Uterus (tissue), 4 donors: ENCODE measurements around the gene BPHL. TPM values are rescaled to one million over a fixed set of nuclear protein-coding genes. Genes with fewer than 3 reads are reported as not detected.
"Not testable (repeated sequence)": the region's sequence is repeated elsewhere in the genome, so short reads cannot be mapped to it uniquely, and the experiment has no call there.

ENCODE experiments used
- DNase-seq, 2 donors: peaks; one replicate each; pipeline ENCODE4 v3.0.0-alpha.2; 2019 to 2020
- H3K27ac ChIP-seq, 2 donors: fragments of 200-600 bp; sonication (generic); 1 replicate in 1 of 2; 2 replicates in 1 of 2; pipeline ENCODE4 v1.5.1; 2016 to 2018
- H3K27me3 ChIP-seq, 2 donors: fragments of 200-600 bp; sonication (generic); one replicate each; pipeline ENCODE4 v1.5.1; 2018 to 2019; ENCODE audit warnings: control low read depth in 1 of 2
- H3K36me3 ChIP-seq, 2 donors: fragments of 200-600 bp; sonication (generic); one replicate each; pipeline ENCODE4 v1.5.1; 2019; ENCODE audit warnings: control low read depth in 1 of 2
- H3K4me1 ChIP-seq, 2 donors: fragments of 200-600 bp; sonication (generic); one replicate each; pipeline ENCODE4 v1.5.1; 2018 to 2019; ENCODE audit warnings: control low read depth in 1 of 2
- H3K4me3 ChIP-seq, 2 donors: fragments of 200-600 bp; sonication (generic); 1 replicate in 1 of 2; 2 replicates in 1 of 2; pipeline ENCODE4 v1.5.1; 2018 to 2019; ENCODE audit warnings: mild to moderate bottlenecking in 1 of 2
- H3K9me3 ChIP-seq, 2 donors: fragments of 200-600 bp; sonication (generic); one replicate each; pipeline ENCODE4 v1.5.1; 2019; ENCODE audit warnings: control low read depth in 1 of 2
- CTCF ChIP-seq, 4 experiments: fragments of 200-600 bp in 2 of 4; fragments of 450-650 bp in 2 of 4; sonication (generic) in 2 of 4; IDR thresholded peaks; one replicate each; pipeline ENCODE4 v1.5.1; 2016 to 2019; ENCODE audit warnings: antibody characterized with exemption in 4 of 4, mild to moderate bottlenecking in 2 of 4, moderate library complexity in 1 of 4
- POLR2A ChIP-seq, 2 donors: fragments of 450-650 bp; IDR thresholded peaks; one replicate each; pipeline ENCODE4 v1.6.1; 2016; ENCODE audit warnings: antibody characterized with exemption in 2 of 2, mild to moderate bottlenecking in 1 of 2, moderate library complexity in 1 of 2
- intact Hi-C: fragments of 100-400 bp; cut with DNase I; formaldehyde crosslinking; loops from one replicate; pipeline ENCODE4 v1.15.1; 2023; ENCODE audit warnings: low total_unique reads
- total RNA-seq, 4 donors: library from RNA; depleted of rRNA in 3 of 4; stranded (reverse); fragments of >200 nt in 3 of 4; gene quantifications; one replicate each; pipeline versions ENCODE4 v1.1.0 to v1.2.4, GENCODE V29; 2014 to 2023
- donor health status: DM: yes; HTN: yes; CAD: no.

Gene BPHL
- total RNA-seq, 4 donors from 2014 or later: 4.1 to 30.9 (median 22.0) TPM

- intact Hi-C loops: no loop called here
- TF ChIP-seq POLR2A (IDR thresholded peaks at IDR 0.05): no peak
- TF ChIP-seq CTCF (IDR thresholded peaks at IDR 0.05): no peak
- Histone ChIP-seq H3K4me3 (no peak overlapping the region), H3K27me3 (no peaks in the 10 kb centered on the region), H3K9me3 (no peaks in the 10 kb centered on the region), H3K36me3 (no peaks in the 10 kb centered on the region), H3K27ac (no peak overlapping the region), H3K4me1 (no peaks in the 10 kb centered on the region)
- no peak for DNase-seq
Observed at GRCh38 chr6:3076320-3076719, 42.2 kb upstream of the BPHL start.

GRCh38 chr6:3077430-3077829 is 41.1 kb upstream of the BPHL start:
- Histone ChIP-seq H3K36me3 (no peaks in the 10 kb centered on the region), H3K4me1 (no peaks in the 10 kb centered on the region), H3K4me3 (no peak overlapping the region), H3K27ac (no peak overlapping the region), H3K27me3 (no peaks in the 10 kb centered on the region), H3K9me3 (no peaks in the 10 kb centered on the region)
- TF ChIP-seq CTCF (IDR thresholded peaks at IDR 0.05): no peak
- no peak for DNase-seq
- intact Hi-C loops: no loop called here

GRCh38 chr6:3078952-3079351 is 39.6 kb upstream of the BPHL start:
- H3K9me3 ChIP-seq, H3K27me3 ChIP-seq, DNase-seq, intact Hi-C loops, H3K4me1 ChIP-seq, H3K4me3 ChIP-seq, H3K27ac ChIP-seq, H3K36me3 ChIP-seq: not testable (repeated sequence)

GRCh38 chr6:3079682-3080081 is 38.8 kb upstream of the BPHL start:
- Histone ChIP-seq H3K36me3 (no peaks in the 10 kb centered on the region), H3K4me1 (no peaks in the 10 kb centered on the region), H3K27me3 (no peaks in the 10 kb centered on the region), H3K9me3 (no peaks in the 10 kb centered on the region), H3K27ac (no peak overlapping the region), H3K4me3 (no peak overlapping the region)
- intact Hi-C loops: no loop called here
- no peak for DNase-seq
- TF ChIP-seq CTCF (IDR thresholded peaks at IDR 0.05): no peak
- no peak for TF ChIP-seq POLR2A (IDR thresholded peaks at IDR 0.05)

GRCh38 chr6:3081960-3082359 is 36.6 kb upstream of the BPHL start:
- intact Hi-C loops: no loop called here
- H3K4me3 ChIP-seq: no peak overlapping the region
- H3K4me1 ChIP-seq: no peaks in the 10 kb centered on the region
- no peak for TF ChIP-seq POLR2A (IDR thresholded peaks at IDR 0.05)
- no peak for TF ChIP-seq CTCF (IDR thresholded peaks at IDR 0.05)
- no peaks in the 10 kb centered on the region for H3K9me3 ChIP-seq
- H3K27ac ChIP-seq: no peak overlapping the region
- H3K36me3 ChIP-seq: no peaks in the 10 kb centered on the region
- no peaks in the 10 kb centered on the region for H3K27me3 ChIP-seq
- DNase-seq: no peak

GRCh38 chr6:3085074-3085473 is 33.4 kb upstream of the BPHL start:
- TF ChIP-seq CTCF (IDR thresholded peaks at IDR 0.05) (no peak), POLR2A (IDR thresholded peaks at IDR 0.05) (no peak)
- intact Hi-C loops: no loop called here
- peaks cover 0 to 4% of the 10 kb centered on the region in 2 donors for H3K4me1 ChIP-seq
- no peaks in the 10 kb centered on the region for H3K36me3 ChIP-seq
- no peak overlapping the region for H3K27ac ChIP-seq
- H3K4me3 ChIP-seq: no peak overlapping the region
- H3K9me3 ChIP-seq: no peaks in the 10 kb centered on the region
- no peak for DNase-seq
- no peaks in the 10 kb centered on the region for H3K27me3 ChIP-seq
